GM23338 (cell line): ENCODE results near the gene PRR19. TPM values are rescaled to one million over a fixed set of nuclear protein-coding genes. Genes with fewer than 3 reads are reported as not detected.

Source experiments
- ATAC-seq: fragments of 200-7000 bp; cut with Tn5 transposase; 3 replicates; pipeline ENCODE4 v1.9.1; 2020
- DNase-seq: peaks from one replicate; pipeline ENCODE4 v3.0.0-alpha.2; 2015; ENCODE audit warnings: low spot score
- H2AFZ ChIP-seq: fragments of 200-600 bp; sonication (generic); 2 replicates; pipeline ENCODE4 v1.8.0; 2016; ENCODE audit warnings: antibody characterized with exemption, mild to moderate bottlenecking, moderate library complexity
- H3F3A ChIP-seq: fragments of 200-600 bp; sonication (generic); replicated peaks from 2 replicates; pipeline ENCODE4 v1.8.0; 2017; ENCODE audit warnings: antibody characterized with exemption, mixed run types, low read depth
- H3K27ac ChIP-seq: fragments of 200-600 bp; sonication (generic); 2 replicates; pipeline ENCODE4 v1.6.1; 2016; ENCODE audit warnings: low read depth
- H3K27me3 ChIP-seq: fragments of 200-600 bp; sonication (generic); 2 replicates; pipeline ENCODE4 v1.8.0; 2016; ENCODE audit warnings: mild to moderate bottlenecking, mixed run types, moderate library complexity; ENCODE audit not compliant: insufficient read depth
- H3K36me3 ChIP-seq: fragments of 200-600 bp; sonication (generic); 2 replicates; pipeline ENCODE4 v1.8.0; 2016; ENCODE audit warnings: mild to moderate bottlenecking; ENCODE audit not compliant: insufficient read depth
- H3K4me1 ChIP-seq: fragments of 200-600 bp; sonication (generic); 2 replicates; pipeline ENCODE4 v1.8.0; 2016; ENCODE audit warnings: mild to moderate bottlenecking, moderate library complexity; ENCODE audit not compliant: insufficient read depth
- H3K4me2 ChIP-seq: fragments of 200-600 bp; sonication (generic); 2 replicates; pipeline ENCODE4 v1.7.1; 2017; ENCODE audit warnings: mixed run types
- H3K4me3 ChIP-seq: fragments of 200-600 bp; sonication (generic); 2 replicates; pipeline ENCODE4 v1.6.1; 2016; ENCODE audit warnings: mixed run types
- H3K79me2 ChIP-seq: fragments of 200-600 bp; sonication (generic); replicated peaks from 2 replicates; pipeline ENCODE4 v1.8.0; 2017; ENCODE audit warnings: mild to moderate bottlenecking; ENCODE audit not compliant: insufficient read depth
- H3K9me2 ChIP-seq: fragments of 200-600 bp; sonication (generic); 2 replicates; pipeline ENCODE4 v1.8.0; 2017; ENCODE audit not compliant: insufficient read depth
- H4K20me1 ChIP-seq: fragments of 200-600 bp; sonication (generic); replicated peaks from 2 replicates; pipeline ENCODE4 v1.8.0; 2017; ENCODE audit warnings: mild to moderate bottlenecking; ENCODE audit not compliant: insufficient read depth
- H3K27ac Mint-ChIP-seq: 2 replicates; pipeline ENCODE4 v1.8.0; 2020; ENCODE audit warnings: inconsistent platforms, mild to moderate bottlenecking, moderate library complexity, mixed read lengths
- H3K27me3 Mint-ChIP-seq: 3 replicates; pipeline ENCODE4 v1.8.0; 2022; ENCODE audit warnings: low read depth, mild to moderate bottlenecking, moderate library complexity, mixed read lengths, inconsistent platforms; ENCODE audit not compliant: insufficient read depth, poor library complexity
- H3K36me3 Mint-ChIP-seq: 3 replicates; pipeline ENCODE4 v1.8.0; 2021; ENCODE audit warnings: low read depth, mild to moderate bottlenecking, inconsistent platforms, moderate library complexity, mixed read lengths
- H3K4me1 Mint-ChIP-seq: 3 replicates; pipeline ENCODE4 v1.8.0; 2020; ENCODE audit warnings: mild to moderate bottlenecking, inconsistent platforms, mixed read lengths
- H3K4me3 Mint-ChIP-seq: 3 replicates; pipeline ENCODE4 v1.8.0; 2021; ENCODE audit warnings: moderate library complexity, mild to moderate bottlenecking, inconsistent platforms, mixed read lengths
- H3K9me3 Mint-ChIP-seq: 3 replicates; pipeline ENCODE4 v1.8.0; 2020; ENCODE audit warnings: moderate library complexity, mild to moderate bottlenecking, inconsistent platforms, mixed read lengths
- CREB1 ChIP-seq: fragments of 250-450 bp; sonication (Bioruptor Pico); IDR thresholded peaks from 2 replicates; pipeline ENCODE4 v1.5.0; 2020; ENCODE audit warnings: low read depth, mild to moderate bottlenecking, moderate library complexity
- CTCF ChIP-seq, 2 experiments: fragments of 200-600 bp in 1 of 2; sonication (generic) in 1 of 2; conservative IDR thresholded peaks; 2 replicates each; pipeline versions ENCODE4 v1.5.1 to v1.6.1; 2016 to 2017; ENCODE audit warnings: antibody characterized with exemption in 2 of 2, low read depth in 2 of 2, mild to moderate bottlenecking in 2 of 2, moderate library complexity in 1 of 2
- ETS1 ChIP-seq: IDR thresholded peaks from 2 replicates; pipeline ENCODE4 v1.6.1; 2016; ENCODE audit warnings: antibody characterized with exemption
- EZH2 ChIP-seq: fragments of 200-600 bp; sonication (generic); IDR thresholded peaks from one replicate; pipeline ENCODE4 v1.8.0; 2017; ENCODE audit warnings: antibody characterized with exemption, mild to moderate bottlenecking, low read depth; ENCODE audit not compliant: unreplicated experiment
- EZH2phosphoT487 ChIP-seq: fragments of 200-600 bp; sonication (generic); IDR thresholded peaks from one replicate; pipeline ENCODE4 v1.8.1; 2018; ENCODE audit warnings: antibody characterized with exemption; ENCODE audit not compliant: unreplicated experiment
- JUNB ChIP-seq: IDR thresholded peaks from one replicate; pipeline ENCODE4 v1.6.1; 2016; ENCODE audit warnings: antibody characterized with exemption; ENCODE audit not compliant: unreplicated experiment
- NANOG ChIP-seq: IDR thresholded peaks from 2 replicates; pipeline ENCODE4 v1.6.1; 2016; ENCODE audit warnings: antibody characterized with exemption, borderline replicate concordance
- REST ChIP-seq: IDR thresholded peaks from one replicate; pipeline ENCODE4 v1.6.1; 2018; ENCODE audit warnings: antibody characterized with exemption; ENCODE audit not compliant: unreplicated experiment
- STAT1 ChIP-seq: IDR thresholded peaks from one replicate; pipeline ENCODE4 v1.6.1; 2016; ENCODE audit warnings: antibody characterized with exemption; ENCODE audit not compliant: unreplicated experiment
- ZNF114 ChIP-seq: fragments of 250-450 bp; sonication (Bioruptor Pico); IDR thresholded peaks from 2 replicates; pipeline ENCODE4 v1.5.0; 2020; ENCODE audit warnings: mild to moderate bottlenecking, moderate library complexity
- ZNF331 ChIP-seq: fragments of 250-450 bp; sonication (Bioruptor Pico); IDR thresholded peaks from 2 replicates; pipeline ENCODE4 v1.5.0; 2020; ENCODE audit warnings: low read depth, mild to moderate bottlenecking, moderate library complexity
- ZNF462 ChIP-seq: fragments of 250-450 bp; sonication (Bioruptor Pico); IDR thresholded peaks from 2 replicates; pipeline ENCODE4 v1.5.0; 2020; ENCODE audit warnings: mild to moderate bottlenecking, moderate library complexity
- polyA plus RNA-seq: library from polyadenylated mRNA; unstranded; fragments of >200 nt; fragmentation: Nextera tagmentation; extraction: Ambion mirVana; gene quantifications from 2 replicates; pipeline ENCODE4 v1.2.1, GENCODE V29; 2016
- total RNA-seq: library from RNA; depleted of rRNA; stranded (reverse); fragments of >200 nt; shearing (Covaris generic); gene quantifications from 2 replicates; pipeline ENCODE4 v1.2.3, GENCODE V29; 2014

Gene PRR19
- total and polyA plus RNA-seq, 2 experiments from 2014 or later, result 3.6 to 4.1 TPM

- no peak for TF ChIP-seq ZNF462 (CRISPR knock-in tag)
- no peak for TF ChIP-seq STAT1
- TF ChIP-seq EZH2, result no peak
- no peak for TF ChIP-seq NANOG
- TF ChIP-seq ZNF114 (CRISPR knock-in tag), result no peak
- no peak for TF ChIP-seq REST
Observed at GRCh38 chr19:42311657-42312056, 9.7 kb downstream of the PRR19 start (continued).

- H3K9me2 ChIP-seq, result no peaks in the 10 kb centered on the region
- H3K27me3 Mint-ChIP-seq, result peaks cover 36% of the 10 kb centered on the region
- H3K4me3 Mint-ChIP-seq, result peak overlapping the region; percentile 81
- peak overlapping the region; percentile 94 for H3K4me2 ChIP-seq
- peaks cover 14% of the 10 kb centered on the region for H3K4me1 Mint-ChIP-seq
- H3K27ac Mint-ChIP-seq, result no peak overlapping the region
- H3K4me3 ChIP-seq, result no peak overlapping the region; the same call in 1 of the 2 replicates
- H3K36me3 ChIP-seq, result no peaks in the 10 kb centered on the region
- peak overlapping the region; percentile 99; the same call in 1 of the 2 replicates for H2AFZ ChIP-seq
- no peak for ATAC-seq
- no peak for DNase-seq
- no peak overlapping the region for H3K27ac ChIP-seq
- peaks cover 23% of the 10 kb centered on the region for H3K27me3 ChIP-seq
- H3K36me3 Mint-ChIP-seq, result no peaks in the 10 kb centered on the region
- 0 out of 2 replicates have a peak, but pooled peaks cover 15% of the 10 kb centered on the region for H3F3A ChIP-seq
- peaks cover 5% of the 10 kb centered on the region; the same call in 1 of the 2 replicates for H3K4me1 ChIP-seq
- H4K20me1 ChIP-seq, result no peaks in the 10 kb centered on the region
- H3K79me2 ChIP-seq, result no peaks in the 10 kb centered on the region
- H3K9me3 Mint-ChIP-seq, result no peaks in the 10 kb centered on the region
- TF ChIP-seq ZNF331 (no peak), ZNF114 (CRISPR knock-in tag) (no peak), EZH2phosphoT487 (no peak), CTCF (conservative IDR thresholded peaks at IDR 0.05; ENCODE audit: low read depth in 2 of 2) (no peak), NANOG (no peak), ETS1 (no peak), EZH2 (no peak), CREB1 (CRISPR knock-in tag) (no peak), JUNB (no peak)
Observed at GRCh38 chr19:42312370-42312769, 10.4 kb downstream of the PRR19 start.
